ENCODE results near the gene KCNN3. TPM values are rescaled to one million over a fixed set of nuclear protein-coding genes. Genes with fewer than 3 reads are reported as not detected.

KCNN3 gene
- total and polyA plus RNA-seq, 2 donors (not counting 1 experiment from before 2014, with no cell fraction given), result 0.17 to 0.82 TPM

DNA sequence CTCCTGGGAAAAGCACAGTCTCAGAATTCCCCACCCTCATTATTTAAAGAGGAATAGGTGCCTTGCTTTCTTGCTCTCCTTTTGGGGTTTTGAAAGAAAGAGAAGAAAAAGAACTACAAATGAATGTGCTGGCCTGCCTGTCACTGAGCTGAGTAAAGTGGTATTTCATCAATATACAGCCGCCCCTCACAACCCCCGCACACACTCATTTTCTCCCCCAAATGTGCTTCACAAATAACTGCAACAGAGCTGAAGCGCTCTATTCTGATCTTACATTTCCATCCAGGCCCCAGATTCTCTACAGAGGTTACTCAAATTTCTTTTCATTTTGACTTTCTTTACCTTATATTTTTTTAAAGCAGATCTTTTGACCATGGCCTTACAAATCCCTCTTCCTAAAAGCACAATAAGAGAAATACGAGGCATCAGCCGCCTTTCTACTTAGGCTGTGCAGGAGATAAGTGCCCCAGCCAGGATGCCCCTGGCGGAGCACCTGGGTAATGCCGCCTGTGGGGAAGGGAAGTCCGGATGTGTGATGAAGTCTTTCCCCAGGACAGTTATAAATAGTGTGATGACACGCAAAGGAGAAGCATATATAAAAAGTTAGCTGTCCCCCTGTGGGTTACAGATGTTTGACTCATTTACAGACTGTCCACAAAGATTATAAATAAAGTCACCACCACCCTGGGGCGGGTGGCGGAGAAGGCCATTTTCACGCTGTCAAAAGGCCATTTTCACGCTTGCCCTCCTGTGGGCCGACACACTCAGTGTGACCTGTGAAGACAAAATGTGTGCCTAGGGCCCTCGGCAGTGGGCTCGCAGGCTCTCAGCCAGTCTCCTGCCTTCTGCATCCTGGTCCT lies 6.5 kb downstream of the KCNN3 start:
- Histone ChIP-seq H3K36me3 (replicated peaks in 1 of 2; ENCODE audit: control extremely low read depth in 1 of 2, control insufficient read depth in 1 of 2, extremely low read depth in 1 of 2, insufficient read depth in 2 of 2, low read length in 1 of 2) (no peaks in the 10 kb centered on the region), H3K27me3 (replicated peaks in 1 of 4; ENCODE audit: control extremely low read depth in 1 of 4, control insufficient read depth in 3 of 4, insufficient read depth in 4 of 4, low read length in 3 of 4) (peaks cover 0 to 25% (median 6%) of the 10 kb centered on the region in 4 experiments), H2AFZ (ENCODE audit: insufficient read depth, low read depth, low read length, poor library complexity, severe bottlenecking) (no peak overlapping the region), H3K27ac (ENCODE audit: low read length in 2 of 2) (no peak overlapping the region), H3K4me1 (ENCODE audit: control insufficient read depth in 2 of 2, insufficient read depth in 2 of 2, low read length in 2 of 2) (peaks cover 49 to 80% of the 10 kb centered on the region in 2 donors), H3K9me3 (ENCODE audit: control extremely low read depth in 1 of 3, control insufficient read depth in 2 of 3, insufficient read depth in 1 of 3, low read length in 2 of 3) (no peaks in the 10 kb centered on the region), H3K4me3 (ENCODE audit: control extremely low read depth in 1 of 5, extremely low read depth in 1 of 5, insufficient read depth in 1 of 5, low read depth in 2 of 5, low read length in 4 of 5) (no peak overlapping the region), H4K20me1 (ENCODE audit: control insufficient read depth, insufficient read depth, low read length, poor library complexity, severe bottlenecking) (no peaks in the 10 kb centered on the region), H3K9ac (ENCODE audit: low read length) (no peak overlapping the region), H3K79me2 (ENCODE audit: control insufficient read depth, insufficient read depth, low read length) (no peaks in the 10 kb centered on the region), H3K4me2 (replicated peaks; ENCODE audit: low read depth, low read length, poor library complexity, severe bottlenecking) (peak overlapping the region; percentile 2)
- ATAC-seq (ENCODE audit: low read depth) (peak; percentile 37), DNase-seq (peak; percentile 51)
- intact Hi-C loops (cut with micrococcal nuclease), result no loop called here
- Mint-ChIP-seq H3K9me3 (ENCODE audit: insufficient read depth) (no peaks in the 10 kb centered on the region), H3K27me3 (peaks cover 22% of the 10 kb centered on the region), H3K4me1 (peaks cover 75% of the 10 kb centered on the region), H3K4me3 (peak overlapping the region; percentile 51), H3K27ac (no peak overlapping the region)
- ChIA-PET POLR2A (no interaction called here), CTCF (interaction anchor here (1.8 kb wide), 1 partner anchor 11 kb away, joined by 4 read pairs; no protein-coding TSS in a partner anchor)
- no peak for TF ChIP-seq EZH2 (IDR thresholded peaks at IDR 0.05; ENCODE audit: borderline replicate concordance, insufficient read depth, low read depth, low read length, poor library complexity, severe bottlenecking)
- TF ChIP-seq, protein P1, sequence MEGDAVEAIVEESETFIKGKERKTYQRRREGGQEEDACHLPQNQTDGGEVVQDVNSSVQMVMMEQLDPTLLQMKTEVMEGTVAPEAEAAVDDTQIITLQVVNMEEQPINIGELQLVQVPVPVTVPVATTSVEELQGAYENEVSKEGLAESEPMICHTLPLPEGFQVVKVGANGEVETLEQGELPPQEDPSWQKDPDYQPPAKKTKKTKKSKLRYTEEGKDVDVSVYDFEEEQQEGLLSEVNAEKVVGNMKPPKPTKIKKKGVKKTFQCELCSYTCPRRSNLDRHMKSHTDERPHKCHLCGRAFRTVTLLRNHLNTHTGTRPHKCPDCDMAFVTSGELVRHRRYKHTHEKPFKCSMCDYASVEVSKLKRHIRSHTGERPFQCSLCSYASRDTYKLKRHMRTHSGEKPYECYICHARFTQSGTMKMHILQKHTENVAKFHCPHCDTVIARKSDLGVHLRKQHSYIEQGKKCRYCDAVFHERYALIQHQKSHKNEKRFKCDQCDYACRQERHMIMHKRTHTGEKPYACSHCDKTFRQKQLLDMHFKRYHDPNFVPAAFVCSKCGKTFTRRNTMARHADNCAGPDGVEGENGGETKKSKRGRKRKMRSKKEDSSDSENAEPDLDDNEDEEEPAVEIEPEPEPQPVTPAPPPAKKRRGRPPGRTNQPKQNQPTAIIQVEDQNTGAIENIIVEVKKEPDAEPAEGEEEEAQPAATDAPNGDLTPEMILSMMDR (IDR thresholded peaks at IDR 0.05), result peak; percentile 77
- 65% methylated on average over 14 of the region's 16 CpGs for WGBS (ENCODE audit: insufficient coverage)

DNA sequence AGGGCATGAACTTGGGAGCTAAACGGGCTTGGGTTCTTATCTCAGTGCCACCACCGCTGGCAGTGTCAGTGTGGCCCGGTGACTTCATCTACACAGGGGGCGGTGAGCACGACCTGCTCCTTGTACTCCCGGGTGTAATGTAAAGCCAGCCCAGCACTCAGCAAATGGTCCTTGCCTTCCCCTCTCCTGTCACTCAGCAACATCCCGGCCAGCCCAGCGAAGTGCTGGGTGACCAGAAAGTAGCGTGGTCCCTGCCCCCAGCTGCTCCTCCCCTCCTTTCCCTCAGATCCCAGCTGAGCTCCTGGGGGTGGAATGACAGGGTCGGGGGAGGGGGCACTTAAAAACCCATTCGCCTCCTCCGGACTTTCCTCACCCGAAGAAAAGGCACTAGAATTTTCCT lies 7.2 kb downstream of the KCNN3 start:
- Mint-ChIP-seq H3K4me3 (no peak overlapping the region), H3K9me3 (ENCODE audit: insufficient read depth) (no peaks in the 10 kb centered on the region), H3K27ac (no peak overlapping the region), H3K27me3 (peaks cover 16% of the 10 kb centered on the region), H3K4me1 (peaks cover 69% of the 10 kb centered on the region)
- Histone ChIP-seq H3K4me1 (ENCODE audit: control insufficient read depth in 2 of 2, insufficient read depth in 2 of 2, low read length in 2 of 2) (peaks cover 46 to 78% of the 10 kb centered on the region in 2 donors), H4K20me1 (ENCODE audit: control insufficient read depth, insufficient read depth, low read length, poor library complexity, severe bottlenecking) (no peaks in the 10 kb centered on the region), H3K27me3 (replicated peaks in 1 of 4; ENCODE audit: control extremely low read depth in 1 of 4, control insufficient read depth in 3 of 4, insufficient read depth in 4 of 4, low read length in 3 of 4) (peaks cover 0 to 19% (median 2%) of the 10 kb centered on the region in 4 experiments), H3K4me2 (replicated peaks; ENCODE audit: low read depth, low read length, poor library complexity, severe bottlenecking) (no peak overlapping the region), H3K4me3 (ENCODE audit: control extremely low read depth in 1 of 5, extremely low read depth in 1 of 5, insufficient read depth in 1 of 5, low read depth in 2 of 5, low read length in 4 of 5) (no peak overlapping the region), H3K9ac (ENCODE audit: low read length) (no peak overlapping the region), H3K79me2 (ENCODE audit: control insufficient read depth, insufficient read depth, low read length) (no peaks in the 10 kb centered on the region), H3K36me3 (replicated peaks in 1 of 2; ENCODE audit: control extremely low read depth in 1 of 2, control insufficient read depth in 1 of 2, extremely low read depth in 1 of 2, insufficient read depth in 2 of 2, low read length in 1 of 2) (no peaks in the 10 kb centered on the region), H3K9me3 (ENCODE audit: control extremely low read depth in 1 of 3, control insufficient read depth in 2 of 3, insufficient read depth in 1 of 3, low read length in 2 of 3) (no peaks in the 10 kb centered on the region), H3K27ac (ENCODE audit: low read length in 2 of 2) (no peak overlapping the region), H2AFZ (ENCODE audit: insufficient read depth, low read depth, low read length, poor library complexity, severe bottlenecking) (no peak overlapping the region)
- no peak for TF ChIP-seq EZH2 (IDR thresholded peaks at IDR 0.05; ENCODE audit: borderline replicate concordance, insufficient read depth, low read depth, low read length, poor library complexity, severe bottlenecking)
- TF ChIP-seq, protein P1 (IDR thresholded peaks at IDR 0.05), result no peak
- WGBS (ENCODE audit: insufficient coverage), result 84% methylated on average over 6 of the region's 13 CpGs
- ChIA-PET CTCF (interaction anchor here (0.6 to 1.8 kb wide), 3 partner anchors 10 to 20 kb away, joined by 3 to 4 read pairs (median 4); no protein-coding TSS in a partner anchor), POLR2A (no interaction called here)
- DNase-seq (no peak), ATAC-seq (ENCODE audit: low read depth) (no peak)
- intact Hi-C loops (cut with micrococcal nuclease), result no loop called here

Data from B cell (primary cell).